HEK293T (cell line): ENCODE results near the gene KRTAP10-2.

Experiments
- CTCF ChIA-PET: fragments of 350-600 bp; formaldehyde crosslinking; extraction: SDS; loops from one replicate; lab custom pipeline; 2021; ENCODE audit warnings: antibody characterized with exemption, inconsistent platforms; lab: Yijun Ruan, JAX
- POLR2A ChIA-PET: fragments of 350-600 bp; formaldehyde crosslinking; extraction: SDS; loops from one replicate; lab custom pipeline; 2020; ENCODE audit warnings: antibody characterized with exemption, inconsistent platforms; lab: Yijun Ruan, JAX
- DNase-seq: peaks from one replicate; pipeline ENCODE4 v3.0.0; 2012; ENCODE audit warnings: mixed read lengths; ENCODE audit errors: extremely low spot score
- ARNT ChIP-seq: fragments of 450-650 bp; IDR thresholded peaks from 2 replicates; pipeline ENCODE4 v1.6.1; 2017; ENCODE audit warnings: mild to moderate bottlenecking
- BHLHE40 ChIP-seq: fragments of 450-650 bp; IDR thresholded peaks from 2 replicates; pipeline ENCODE4 v1.6.1; 2016; ENCODE audit warnings: mild to moderate bottlenecking, moderate library complexity, borderline replicate concordance
- CTBP1 ChIP-seq: fragments of 450-650 bp; IDR thresholded peaks from 2 replicates; pipeline ENCODE4 v1.6.1; 2016; ENCODE audit warnings: borderline replicate concordance
- ELF4 ChIP-seq: fragments of 450-650 bp; IDR thresholded peaks from 2 replicates; pipeline ENCODE4 v1.6.1; 2017; ENCODE audit warnings: antibody characterized with exemption
- FOXA1 ChIP-seq: fragments of 450-650 bp; IDR thresholded peaks from 2 replicates; pipeline ENCODE4 v1.6.1; 2016; ENCODE audit warnings: mild to moderate bottlenecking
- FOXK2 ChIP-seq: fragments of 450-650 bp; IDR thresholded peaks from 2 replicates; pipeline ENCODE4 v1.6.1; 2016; ENCODE audit warnings: mild to moderate bottlenecking
- FOXM1 ChIP-seq: fragments of 450-650 bp; IDR thresholded peaks from 2 replicates; pipeline ENCODE4 v1.6.1; 2017; ENCODE audit warnings: mild to moderate bottlenecking, borderline replicate concordance
- HDGF ChIP-seq: fragments of 450-650 bp; IDR thresholded peaks from 2 replicates; pipeline ENCODE4 v1.6.1; 2017; ENCODE audit warnings: antibody characterized with exemption, borderline replicate concordance
- L3MBTL2 ChIP-seq: fragments of 450-650 bp; conservative IDR thresholded peaks from 2 replicates; pipeline ENCODE4 v1.6.1; 2016; ENCODE audit warnings: mild to moderate bottlenecking
- LEF1 ChIP-seq: fragments of 450-650 bp; IDR thresholded peaks from 2 replicates; pipeline ENCODE4 v1.6.1; 2017; ENCODE audit warnings: mild to moderate bottlenecking, borderline replicate concordance
- NFRKB ChIP-seq: fragments of 450-650 bp; IDR thresholded peaks from 2 replicates; pipeline ENCODE4 v1.6.1; 2016; ENCODE audit warnings: mild to moderate bottlenecking, moderate library complexity
- PKNOX1 ChIP-seq: fragments of 450-650 bp; IDR thresholded peaks from 2 replicates; pipeline ENCODE4 v1.6.1; 2016
- SP1 ChIP-seq: fragments of 450-650 bp; IDR thresholded peaks from 2 replicates; pipeline ENCODE4 v1.6.1; 2017
- SUZ12 ChIP-seq: fragments of 450-650 bp; IDR thresholded peaks from 2 replicates; pipeline ENCODE4 v1.6.1; 2016; ENCODE audit warnings: mild to moderate bottlenecking
- TARDBP ChIP-seq: fragments of 450-650 bp; IDR thresholded peaks from 2 replicates; pipeline ENCODE4 v1.6.1; 2016
- ZNF384 ChIP-seq: fragments of 450-650 bp; IDR thresholded peaks from 2 replicates; pipeline ENCODE4 v1.6.1; 2016

Gene KRTAP10-2

GRCh38 chr21:44518686-44519085 lies 32.6 kb downstream of the KRTAP10-2 start:
- CTCF ChIA-PET = no interaction called here
- TF ChIP-seq ZNF384 (no peak), FOXA1 (no peak), SUZ12 (no peak), TARDBP (no peak), FOXK2 (no peak), ARNT (no peak), LEF1 (no peak), CTBP1 (no peak), HDGF (no peak)
- no peak for DNase-seq
- POLR2A ChIA-PET = no interaction called here

- DNase-seq = peak; percentile 87
- CTCF ChIA-PET = no interaction called here
- TF ChIP-seq FOXM1 = no peak
- peak; percentile 87 for TF ChIP-seq PKNOX1
- TF ChIP-seq L3MBTL2 = peak; percentile 77
- POLR2A ChIA-PET = no interaction called here
These were observed 34.0 kb downstream of the KRTAP10-2 start for GRCh38 chr21:44517175-44517899.

GRCh38 chr21:44516828-44517174 lies 34.5 kb downstream of the KRTAP10-2 start:
- POLR2A ChIA-PET = no interaction called here
- DNase-seq = no peak
- CTCF ChIA-PET = no interaction called here
- TF ChIP-seq NFRKB (no peak), SP1 (no peak), TARDBP (no peak), LEF1 (no peak)

- no peak for DNase-seq
- ChIA-PET POLR2A (no interaction called here), CTCF (no interaction called here)
- TF ChIP-seq SP1 (no peak), ELF4 (no peak), FOXK2 (no peak), PKNOX1 (no peak), NFRKB (no peak), ZNF384 (no peak), LEF1 (no peak), TARDBP (no peak), CTBP1 (no peak), BHLHE40 (no peak)
These were observed 35.0 kb downstream of the KRTAP10-2 start for GRCh38 chr21:44516342-44516741.

- POLR2A ChIA-PET = no interaction called here
- no peak for DNase-seq
- CTCF ChIA-PET = no interaction called here
- TF ChIP-seq CTBP1 (no peak), LEF1 (no peak), SUZ12 (no peak), PKNOX1 (no peak), TARDBP (no peak), L3MBTL2 (no peak), FOXM1 (no peak), ZNF384 (no peak), SP1 (no peak), HDGF (no peak), FOXA1 (no peak), BHLHE40 (no peak), ELF4 (no peak)
These were observed 35.7 kb downstream of the KRTAP10-2 start for GRCh38 chr21:44515359-44516165.

GRCh38 chr21:44514746-44515358 lies 36.5 kb downstream of the KRTAP10-2 start:
- DNase-seq = no peak
- POLR2A ChIA-PET = no interaction called here
- CTCF ChIA-PET = interaction anchor here (0.5 kb wide), 1 partner anchor 377 kb away, joined by 3 read pairs; no protein-coding TSS in a partner anchor

More at GRCh38 chr21:44514746-44515358, 36.5 kb downstream of the KRTAP10-2 start:
- TF ChIP-seq PKNOX1 (no peak), L3MBTL2 (no peak), FOXA1 (no peak), SUZ12 (no peak), TARDBP (no peak), BHLHE40 (no peak), HDGF (no peak), NFRKB (no peak), SP1 (no peak), ZNF384 (no peak), ELF4 (no peak), FOXK2 (no peak), LEF1 (no peak)
